HCT116 (cell line): ENCODE measurements around the gene MAP2K5. TPM values are rescaled to one million over a fixed set of nuclear protein-coding genes. Genes with fewer than 3 reads are reported as not detected.

Source experiments
- ATAC-seq: fragments of 200-7000 bp; cut with Tn5 transposase; 2 replicates; pipeline ENCODE4 v1.9.1; 2020; ENCODE audit warnings: mild to moderate bottlenecking, moderate library complexity
- BruUV-seq: library from RNA; stranded (reverse); fragments of 400-500 nt; replicated peaks from 2 replicates; lab custom pipeline; 2021; lab: Mats Ljungman, UMichigan
- CTCF ChIA-PET: fragments of 300-600 bp; sonication (Branson Sonifier 250); formaldehyde crosslinking; loops from one replicate; lab custom pipeline; 2021; ENCODE audit warnings: antibody characterized with exemption; lab: Charles Lee
- POLR2A ChIA-PET: fragments of 300-600, 350-600 bp; sonication (Branson Sonifier 250); formaldehyde crosslinking; loops from one replicate; lab custom pipeline; 2021; ENCODE audit warnings: antibody characterized with exemption; lab: Charles Lee
- RAD21 ChIA-PET, 2 experiments: fragments of 300-600 bp; sonication (Branson Sonifier 250); formaldehyde crosslinking; loops; one replicate each; lab custom pipeline; 2023; ENCODE audit warnings: low total read pairs in 2 of 2; ENCODE audit not compliant: uncharacterized antibody in 2 of 2, unreplicated experiment in 2 of 2, low non-redundant PET in 1 of 2; lab: Charles Lee
- DNase-seq: peaks from one replicate; pipeline ENCODE4 v3.0.0-alpha.2; 2010; ENCODE audit warnings: low read depth, low spot score
- H2AFZ ChIP-seq: fragments of 200-600 bp; shearing (Covaris generic), sonication (generic); 2 replicates; pipeline ENCODE4 v1.6.1; 2017; ENCODE audit warnings: low read depth, mixed run types, mixed read lengths, antibody characterized with exemption, low read length; ENCODE audit not compliant: poor library complexity, severe bottlenecking
- H3K27ac ChIP-seq: 2 replicates; pipeline ENCODE4 v1.5.1; 2012; ENCODE audit warnings: low read depth, low read length
- H3K27me3 ChIP-seq: fragments of 200-600 bp; sonication (generic); 2 replicates; pipeline ENCODE4 v1.6.1; 2016; ENCODE audit warnings: mixed run types, low read length, mixed read lengths; ENCODE audit not compliant: insufficient read depth
- H3K36me3 ChIP-seq, 2 experiments: fragments of 200-500 bp in 1 of 2; fragments of 200-600 bp in 1 of 2; sonication (Bioruptor generic) in 1 of 2; sonication (generic) in 1 of 2; 2 replicates each; pipeline versions ENCODE4 v1.5.1 to v1.6.1; 2014 to 2016; ENCODE audit warnings: low read length in 2 of 2, inconsistent platforms in 1 of 2, mixed read lengths in 1 of 2, mixed run types in 1 of 2; ENCODE audit not compliant: insufficient read depth in 2 of 2, control insufficient read depth in 1 of 2
- H3K4me1 ChIP-seq, 2 experiments: fragments of 200-600 bp in 1 of 2; sonication (generic) in 1 of 2; 2 replicates each; pipeline versions ENCODE4 v1.5.1 to v1.6.1; 2012 to 2017; ENCODE audit warnings: low read length in 2 of 2, inconsistent platforms in 1 of 2, mild to moderate bottlenecking in 1 of 2, mixed read lengths in 1 of 2, mixed run types in 1 of 2, moderate library complexity in 1 of 2; ENCODE audit not compliant: insufficient read depth in 2 of 2, control insufficient read depth in 1 of 2
- H3K4me2 ChIP-seq: fragments of 200-600 bp; sonication (generic); 2 replicates; pipeline ENCODE4 v1.6.1; 2017; ENCODE audit warnings: mixed run types, low read length, mixed read lengths
- H3K4me3 ChIP-seq, 2 experiments: fragments of 200-600 bp in 1 of 2; sonication (generic) in 1 of 2; replicated peaks in 1 of 2; 2 replicates each; pipeline ENCODE4 v1.5.1; 2011 to 2016; ENCODE audit warnings: low read length in 2 of 2, control low read depth in 1 of 2, low read depth in 1 of 2, mild to moderate bottlenecking in 1 of 2, mixed read lengths in 1 of 2, mixed run types in 1 of 2
- H3K79me2 ChIP-seq: fragments of 200-600 bp; sonication (generic); 2 replicates; pipeline ENCODE4 v1.6.1; 2017; ENCODE audit warnings: mild to moderate bottlenecking, mixed run types, low read length, moderate library complexity, mixed read lengths; ENCODE audit not compliant: insufficient read depth
- H3K9ac ChIP-seq: fragments of 200-600 bp; sonication (generic); 2 replicates; pipeline ENCODE4 v1.6.1; 2016; ENCODE audit warnings: low read length, mixed read lengths
- H3K9me2 ChIP-seq: fragments of 200-600 bp; sonication (generic), shearing (Covaris generic); 2 replicates; pipeline ENCODE4 v1.6.1; 2017; ENCODE audit warnings: mixed run types, mild to moderate bottlenecking, moderate library complexity; ENCODE audit not compliant: insufficient read depth
- H3K9me3 ChIP-seq, 2 experiments: fragments of 200-500 bp in 1 of 2; fragments of 200-600 bp in 1 of 2; sonication (Bioruptor generic) in 1 of 2; sonication (generic) in 1 of 2; 2 replicates each; pipeline ENCODE4 v1.6.1; 2014 to 2017; ENCODE audit warnings: low read length in 2 of 2, mixed read lengths in 2 of 2, inconsistent platforms in 1 of 2, low read depth in 1 of 2, mild to moderate bottlenecking in 1 of 2, mixed run types in 1 of 2, moderate library complexity in 1 of 2; ENCODE audit not compliant: control insufficient read depth in 1 of 2, insufficient read depth in 1 of 2
- H4K20me1 ChIP-seq: fragments of 200-600 bp; sonication (generic), shearing (Covaris generic); 2 replicates; pipeline ENCODE4 v1.6.1; 2017; ENCODE audit warnings: mixed run types, mild to moderate bottlenecking, moderate library complexity; ENCODE audit not compliant: insufficient read depth
- CEBPB ChIP-seq: IDR thresholded peaks from 2 replicates; pipeline ENCODE4 v1.6.1; 2012; ENCODE audit warnings: low read depth
- JUND ChIP-seq: IDR thresholded peaks from 2 replicates; pipeline ENCODE4 v1.6.1; 2012
- POLR2A ChIP-seq: IDR thresholded peaks from 2 replicates; pipeline ENCODE4 v1.7.0; 2011; ENCODE audit warnings: borderline replicate concordance; ENCODE audit not compliant: insufficient read depth, insufficient read length; ENCODE audit errors: extremely low read depth
- POLR2AphosphoS5 ChIP-seq: IDR thresholded peaks from 2 replicates; pipeline ENCODE4 v1.6.1; 2011; ENCODE audit warnings: mild to moderate bottlenecking, low read depth, low read length, moderate library complexity
- RAD21 ChIP-seq: IDR thresholded peaks from 2 replicates; pipeline ENCODE4 v1.6.1; 2012; ENCODE audit warnings: low read depth, mild to moderate bottlenecking
- SRF ChIP-seq: IDR thresholded peaks from 2 replicates; pipeline ENCODE4 v1.6.1; 2012; ENCODE audit warnings: low read depth
- ZNF274 ChIP-seq: fragments of 200-500 bp; sonication (Bioruptor generic); IDR thresholded peaks from 2 replicates; pipeline ENCODE4 v1.6.1; 2014; ENCODE audit warnings: mild to moderate bottlenecking, low read depth, low read length, inconsistent platforms
- intact Hi-C: fragments of 100-400 bp; cut with micrococcal nuclease; formaldehyde crosslinking; loops from 2 replicates; pipeline ENCODE4 v1.10.0; 2022
- total RNA-seq: library from RNA; stranded (reverse); gene quantifications from one replicate; pipeline ENCODE4 v1.2.1, GENCODE V29; 2021; ENCODE audit not compliant: unreplicated experiment
- TF ChIP-seq, protein P1 (sequence below), 3 experiments: fragments of 200-600 bp in 1 of 3; sonication (generic) in 1 of 3; IDR thresholded peaks in 2 of 3; conservative IDR thresholded peaks in 1 of 3; 2 replicates each; pipeline ENCODE4 v1.5.1; 2012 to 2017; ENCODE audit warnings: low read depth in 2 of 3, low read length in 2 of 3, antibody characterized with exemption in 1 of 3, borderline replicate concordance in 1 of 3, control low read depth in 1 of 3, mild to moderate bottlenecking in 1 of 3, mixed read lengths in 1 of 3, mixed run types in 1 of 3, moderate library complexity in 1 of 3; ENCODE audit not compliant: insufficient read depth in 1 of 3
- TF ChIP-seq, protein P2 (sequence below): IDR thresholded peaks from 2 replicates; pipeline ENCODE4 v1.6.1; 2012

MAP2K5 gene
- total RNA-seq, 1 experiment from 2014 or later: 15.6 TPM

DNA sequence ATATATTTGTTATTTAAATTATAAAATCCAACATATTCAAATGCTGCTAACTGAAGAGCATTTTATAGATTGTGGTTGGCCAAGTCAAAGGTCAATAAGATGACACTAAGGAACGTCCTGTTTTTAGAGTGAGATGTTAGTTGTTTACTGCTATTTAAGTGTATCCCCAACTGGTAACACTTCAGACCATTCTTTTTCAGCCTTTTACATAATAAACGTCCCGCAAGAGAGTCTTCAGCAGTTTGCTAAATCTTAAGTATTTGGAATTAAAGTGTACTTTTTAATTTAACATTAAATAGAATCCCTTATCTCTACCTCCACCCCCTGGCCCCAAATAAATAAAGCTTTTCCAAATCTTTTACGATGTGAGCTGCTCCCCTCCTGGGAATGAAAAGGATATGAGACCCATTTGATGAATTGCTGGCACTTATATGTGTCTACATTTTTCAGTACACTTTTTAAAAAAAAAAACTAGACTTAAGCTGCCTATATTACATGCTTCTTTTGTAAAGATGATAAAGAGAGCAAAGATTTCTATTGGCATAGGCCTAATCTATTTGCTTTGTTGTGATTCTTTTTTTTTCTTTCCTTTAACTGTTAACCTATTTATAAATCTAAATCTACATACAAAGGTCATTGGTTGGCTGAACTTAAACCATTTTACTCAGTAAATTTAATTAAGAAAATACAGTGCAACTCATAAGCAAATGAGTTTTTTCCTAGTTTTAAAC is 181.0 kb downstream of the MAP2K5 start:
- H3K27me3 ChIP-seq: no peaks in the 10 kb centered on the region
- no peak for DNase-seq
- H3K9ac ChIP-seq: no peak overlapping the region
- no peaks in the 10 kb centered on the region for H4K20me1 ChIP-seq
- no peaks in the 10 kb centered on the region for H3K9me3 ChIP-seq
- H3K9me2 ChIP-seq: no peaks in the 10 kb centered on the region
- no peaks in the 10 kb centered on the region for H3K79me2 ChIP-seq
- no peak overlapping the region for H3K4me2 ChIP-seq
- intact Hi-C loops: no loop called here
- ATAC-seq: no peak
- POLR2A ChIA-PET: no interaction called here
- H2AFZ ChIP-seq: no peak overlapping the region
- no peaks in the 10 kb centered on the region for H3K36me3 ChIP-seq
- no peak overlapping the region for H3K27ac ChIP-seq
- BruUV-seq: no TSS peak
- H3K4me3 ChIP-seq: no peak overlapping the region
- TF ChIP-seq SRF (no peak), RAD21 (no peak), ZNF274 (no peak), CEBPB (no peak), POLR2AphosphoS5 (no peak), JUND (no peak), POLR2A (no peak)
- TF ChIP-seq, protein P1, sequence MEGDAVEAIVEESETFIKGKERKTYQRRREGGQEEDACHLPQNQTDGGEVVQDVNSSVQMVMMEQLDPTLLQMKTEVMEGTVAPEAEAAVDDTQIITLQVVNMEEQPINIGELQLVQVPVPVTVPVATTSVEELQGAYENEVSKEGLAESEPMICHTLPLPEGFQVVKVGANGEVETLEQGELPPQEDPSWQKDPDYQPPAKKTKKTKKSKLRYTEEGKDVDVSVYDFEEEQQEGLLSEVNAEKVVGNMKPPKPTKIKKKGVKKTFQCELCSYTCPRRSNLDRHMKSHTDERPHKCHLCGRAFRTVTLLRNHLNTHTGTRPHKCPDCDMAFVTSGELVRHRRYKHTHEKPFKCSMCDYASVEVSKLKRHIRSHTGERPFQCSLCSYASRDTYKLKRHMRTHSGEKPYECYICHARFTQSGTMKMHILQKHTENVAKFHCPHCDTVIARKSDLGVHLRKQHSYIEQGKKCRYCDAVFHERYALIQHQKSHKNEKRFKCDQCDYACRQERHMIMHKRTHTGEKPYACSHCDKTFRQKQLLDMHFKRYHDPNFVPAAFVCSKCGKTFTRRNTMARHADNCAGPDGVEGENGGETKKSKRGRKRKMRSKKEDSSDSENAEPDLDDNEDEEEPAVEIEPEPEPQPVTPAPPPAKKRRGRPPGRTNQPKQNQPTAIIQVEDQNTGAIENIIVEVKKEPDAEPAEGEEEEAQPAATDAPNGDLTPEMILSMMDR (IDR thresholded peaks at IDR 0.05 in 2 of 3, conservative IDR thresholded peaks at IDR 0.05 in 1 of 3; ENCODE audit: borderline replicate concordance in 1 of 3, insufficient read depth in 1 of 3, low read depth in 2 of 3, low read length in 2 of 3): no peak
- TF ChIP-seq, protein P2, sequence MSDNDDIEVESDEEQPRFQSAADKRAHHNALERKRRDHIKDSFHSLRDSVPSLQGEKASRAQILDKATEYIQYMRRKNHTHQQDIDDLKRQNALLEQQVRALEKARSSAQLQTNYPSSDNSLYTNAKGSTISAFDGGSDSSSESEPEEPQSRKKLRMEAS: no peak
- no peaks in the 10 kb centered on the region for H3K4me1 ChIP-seq
- CTCF ChIA-PET: no interaction called here
- RAD21 ChIA-PET: no interaction called here
